HepG2 (cell line): ENCODE data around the gene STIMATE. TPM values are rescaled to one million over a fixed set of nuclear protein-coding genes. Genes with fewer than 3 reads are reported as not detected.

Source experiments
- ATAC-seq: fragments of 200-7000 bp; cut with Tn5 transposase; 3 replicates; pipeline ENCODE4 v1.9.1; 2020; ENCODE audit warnings: mild to moderate bottlenecking, moderate library complexity
- BruUV-seq: library from RNA; stranded (reverse); fragments of 400-500 nt; replicated peaks from 2 replicates; lab custom pipeline; 2021; lab: Mats Ljungman, UMichigan
- CTCF ChIA-PET: fragments of 300-600 bp; formaldehyde crosslinking; extraction: SDS; loops from one replicate; lab custom pipeline; 2021; ENCODE audit warnings: low total read pairs, inconsistent platforms, low intra/inter-chr PET ratio; lab: Yijun Ruan, JAX
- POLR2A ChIA-PET: fragments of 350-600 bp; sonication (Branson Sonifier 250); formaldehyde crosslinking; loops from one replicate; lab custom pipeline; 2020; ENCODE audit warnings: antibody characterized with exemption, inconsistent platforms; lab: Yijun Ruan, JAX
- DNase-seq: peaks from one replicate; pipeline ENCODE4 v3.0.0-alpha.2; 2015; ENCODE audit warnings: low spot score
- FAIRE-seq: peaks from 3 replicates; lab custom pipeline; 2011; peaks lifted over from hg19 to GRCh38; lab: Jason Lieb, UNC
- H2AFZ ChIP-seq: one replicate; pipeline ENCODE4 v1.6.1; 2011; ENCODE audit warnings: low read length, inconsistent platforms
- H3K27ac ChIP-seq: fragments of 300-600 bp; 3 replicates; pipeline ENCODE4 v1.8.0; 2011; ENCODE audit warnings: mixed run types, mild to moderate bottlenecking, mixed read lengths, low read length, inconsistent platforms; ENCODE audit not compliant: insufficient read depth; ENCODE audit errors: extremely low read length
- H3K27me3 ChIP-seq, 2 experiments: fragments of 200-600 bp in 1 of 2; 2 replicates in 1 of 2; 3 replicates in 1 of 2; pipeline versions ENCODE4 v1.6.0 to v1.8.0; 2011; ENCODE audit warnings: low read length in 2 of 2, mild to moderate bottlenecking in 2 of 2, moderate library complexity in 2 of 2, inconsistent platforms in 1 of 2; ENCODE audit not compliant: insufficient read depth in 2 of 2, control insufficient read depth in 1 of 2
- H3K36me3 ChIP-seq, 2 experiments: fragments of 200-600 bp in 1 of 2; replicated peaks in 1 of 2; 2 replicates in 1 of 2; 3 replicates in 1 of 2; pipeline versions ENCODE4 v1.5.1 to v1.8.0; 2011; ENCODE audit warnings: low read length in 2 of 2, inconsistent platforms in 1 of 2; ENCODE audit not compliant: insufficient read depth in 2 of 2, control insufficient read depth in 1 of 2
- H3K4me1 ChIP-seq: 2 replicates; pipeline ENCODE4 v1.5.1; 2012; ENCODE audit warnings: low read length, inconsistent platforms; ENCODE audit not compliant: insufficient read depth
- H3K4me2 ChIP-seq: 2 replicates; pipeline ENCODE4 v1.6.0; 2011; ENCODE audit warnings: low read depth, low read length, inconsistent platforms
- H3K4me3 ChIP-seq, 3 experiments: fragments of 200-600 bp in 1 of 3; sonication (generic), shearing (Covaris generic) in 1 of 3; replicated peaks in 1 of 3; 2 replicates each; pipeline ENCODE4 v1.5.1; 2011 to 2016; ENCODE audit warnings: low read length in 3 of 3, inconsistent platforms in 2 of 3, low read depth in 2 of 3, mild to moderate bottlenecking in 2 of 3, control low read depth in 1 of 3, mixed read lengths in 1 of 3; ENCODE audit not compliant: insufficient read depth in 1 of 3
- H3K79me2 ChIP-seq: one replicate; pipeline ENCODE4 v1.6.1; 2011; ENCODE audit warnings: low read length, inconsistent platforms; ENCODE audit not compliant: insufficient read depth
- H3K9ac ChIP-seq: 2 replicates; pipeline ENCODE4 v1.6.0; 2011; ENCODE audit warnings: mild to moderate bottlenecking, low read depth, low read length, inconsistent platforms; ENCODE audit not compliant: insufficient read depth
- H3K9me3 ChIP-seq: 2 replicates; pipeline ENCODE4 v1.5.1; 2012; ENCODE audit warnings: mild to moderate bottlenecking, low read length
- H4K20me1 ChIP-seq: 2 replicates; pipeline ENCODE4 v1.6.0; 2011; ENCODE audit warnings: inconsistent platforms, mild to moderate bottlenecking, low read length, moderate library complexity; ENCODE audit not compliant: insufficient read depth
- GZF1 ChIP-seq: sonication (generic); formaldehyde crosslinking; IDR thresholded peaks from 2 replicates; pipeline ENCODE4 v1.5.1; 2020; ENCODE audit warnings: mild to moderate bottlenecking, missing genetic modification reagents
- HIVEP1 ChIP-seq: sonication (generic); formaldehyde crosslinking; IDR thresholded peaks from 2 replicates; pipeline ENCODE4 v1.4.0; 2020; ENCODE audit warnings: mild to moderate bottlenecking, missing genetic modification reagents
- KLF15 ChIP-seq: sonication (generic); formaldehyde crosslinking; IDR thresholded peaks from 2 replicates; pipeline ENCODE4 v1.8.1; 2023; ENCODE audit warnings: borderline replicate concordance, mild to moderate bottlenecking, inconsistent platforms, missing genetic modification reagents, mixed read lengths
- MBNL3 ChIP-seq: fragments of 250-450 bp; sonication (Bioruptor Pico); conservative IDR thresholded peaks from 2 replicates; pipeline ENCODE4 v1.8.0; 2022; ENCODE audit warnings: mild to moderate bottlenecking, inconsistent platforms
- NAIF1 ChIP-seq: sonication (generic); formaldehyde crosslinking; IDR thresholded peaks from 2 replicates; pipeline ENCODE4 v1.5.0; 2020; ENCODE audit warnings: mild to moderate bottlenecking, missing genetic modification reagents, borderline replicate concordance
- RFX1 ChIP-seq: fragments of 450-650 bp; IDR thresholded peaks from 2 replicates; pipeline ENCODE4 v1.6.1; 2017
- SIN3A ChIP-seq: IDR thresholded peaks from 2 replicates; pipeline ENCODE4 v1.6.1; 2011; ENCODE audit warnings: low read depth, mild to moderate bottlenecking, control low read depth, low read length, borderline replicate concordance
- SP1 ChIP-seq, 2 experiments: fragments of 450-650 bp in 1 of 2; sonication (generic) in 1 of 2; formaldehyde crosslinking in 1 of 2; IDR thresholded peaks; 2 replicates each; pipeline versions ENCODE4 v1.4.0 to v1.6.1; 2016 to 2020; ENCODE audit warnings: missing genetic modification reagents in 1 of 2
- ZEB1 ChIP-seq: IDR thresholded peaks from 2 replicates; pipeline ENCODE4 v1.6.1; 2012; ENCODE audit warnings: mild to moderate bottlenecking, low read depth, inconsistent platforms; ENCODE audit not compliant: insufficient replicate concordance
- ZNF280B ChIP-seq: sonication (generic); formaldehyde crosslinking; IDR thresholded peaks from 2 replicates; pipeline ENCODE4 v1.5.0; 2020; ENCODE audit warnings: missing genetic modification reagents, mild to moderate bottlenecking, borderline replicate concordance
- ZNF772 ChIP-seq: sonication (generic); formaldehyde crosslinking; IDR thresholded peaks from 2 replicates; pipeline ENCODE4 v1.5.0; 2020; ENCODE audit warnings: mild to moderate bottlenecking, missing genetic modification reagents
- ZSCAN12 ChIP-seq: sonication (generic); formaldehyde crosslinking; IDR thresholded peaks from 2 replicates; pipeline ENCODE4 v1.9.0; 2021; ENCODE audit warnings: mild to moderate bottlenecking, missing genetic modification reagents
- WGBS: methylation state at CpG from one replicate; pipeline ENCODE4 v1.1.6; 2017; ENCODE audit warnings: low lambda C conversion rate; 5-methylcytosine and 5-hydroxymethylcytosine counted together
- in situ Hi-C: cut with HindIII; loops from 2 replicates; pipeline ENCODE4 v1.10.0; 2017; ENCODE audit warnings: low pct_unique_long_range_greater_than_20kb; ENCODE audit not compliant: extremely low pct_ligation_motif_present
- intact Hi-C: fragments of 100-400 bp; cut with micrococcal nuclease; formaldehyde crosslinking; loops from one replicate; pipeline ENCODE4 v1.10.0; 2022; ENCODE audit not compliant: unreplicated experiment
- polyA plus RNA-seq, 8 experiments: library from polyadenylated mRNA; depleted of rRNA in 3 of 8; stranded (reverse) in 7 of 8; unstranded in 1 of 8; fragments of >200 nt; fragmentation: Illumina TruSeq in 4 of 8; extraction: Trizol in 4 of 8; gene quantifications; 2 replicates each; pipeline versions ENCODE4 v1.2.1 to v1.2.3, GENCODE V29; 2011 to 2016; ENCODE audit warnings: low read depth in 4 of 8, missing spikeins in 1 of 8, mixed read lengths in 1 of 8; ENCODE audit not compliant: insufficient read depth in 1 of 8
- total RNA-seq, 5 experiments: library from RNA; depleted of rRNA; stranded (reverse); fragments of >200 nt; fragmentation: Illumina TruSeq; extraction: Trizol; gene quantifications; 2 replicates each; pipeline ENCODE4 v1.2.3, GENCODE V29; 2016; ENCODE audit warnings: low read depth in 1 of 5
- TF ChIP-seq, protein P1 (sequence below): sonication (generic); formaldehyde crosslinking; IDR thresholded peaks from 2 replicates; pipeline ENCODE4 v1.8.0; 2022; ENCODE audit warnings: mild to moderate bottlenecking, missing genetic modification reagents, moderate library complexity

Gene STIMATE
- total and polyA plus RNA-seq, 2 of the 13 experiments (the other 11 are each of a cell fraction or from before 2014, with no cell fraction given): 5.7 to 11.7 TPM

- peaks cover 48% of the 10 kb centered on the region for H3K4me1 ChIP-seq
- no peaks in the 10 kb centered on the region for H3K9me3 ChIP-seq
- in situ Hi-C loops: no loop called here
- peak overlapping the region; percentile 68 for H3K27ac ChIP-seq
- ATAC-seq: no peak
- 93% methylated on average over 5 of the region's 5 CpGs for WGBS
- no TSS peak for BruUV-seq
- FAIRE-seq: no peak
- TF ChIP-seq NAIF1 (CRISPR knock-in tag) (no peak), ZNF772 (no peak), RFX1 (no peak), MBNL3 (CRISPR knock-in tag) (no peak), ZEB1 (no peak), ZSCAN12 (CRISPR knock-in tag) (no peak), KLF15 (CRISPR knock-in tag) (no peak), HIVEP1 (CRISPR knock-in tag) (no peak), SIN3A (no peak), ZNF280B (CRISPR knock-in tag) (no peak), GZF1 (CRISPR knock-in tag) (no peak), SP1 (IDR thresholded peaks at IDR 0.05) (no peak), SP1 (CRISPR knock-in tag; IDR thresholded peaks at IDR 0.05) (no peak)
- TF ChIP-seq, protein P1, sequence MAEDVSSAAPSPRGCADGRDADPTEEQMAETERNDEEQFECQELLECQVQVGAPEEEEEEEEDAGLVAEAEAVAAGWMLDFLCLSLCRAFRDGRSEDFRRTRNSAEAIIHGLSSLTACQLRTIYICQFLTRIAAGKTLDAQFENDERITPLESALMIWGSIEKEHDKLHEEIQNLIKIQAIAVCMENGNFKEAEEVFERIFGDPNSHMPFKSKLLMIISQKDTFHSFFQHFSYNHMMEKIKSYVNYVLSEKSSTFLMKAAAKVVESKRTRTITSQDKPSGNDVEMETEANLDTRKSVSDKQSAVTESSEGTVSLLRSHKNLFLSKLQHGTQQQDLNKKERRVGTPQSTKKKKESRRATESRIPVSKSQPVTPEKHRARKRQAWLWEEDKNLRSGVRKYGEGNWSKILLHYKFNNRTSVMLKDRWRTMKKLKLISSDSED (CRISPR knock-in tag): no peak
- H3K27me3 ChIP-seq: no peaks in the 10 kb centered on the region
- intact Hi-C loops: loop anchor here (5.0 kb wide), 1 partner anchor 38 kb away; no protein-coding TSS in a partner anchor
- ChIA-PET POLR2A (no interaction called here), CTCF (no interaction called here)
- H3K4me3 ChIP-seq: no peak overlapping the region
- no peaks in the 10 kb centered on the region for H4K20me1 ChIP-seq
- peaks cover 10% of the 10 kb centered on the region for H3K79me2 ChIP-seq
- H3K9ac ChIP-seq: no peak overlapping the region
- no peak overlapping the region for H2AFZ ChIP-seq
- DNase-seq: no peak
- no peaks in the 10 kb centered on the region; a peak in 1 of 5 replicates for H3K36me3 ChIP-seq
- H3K4me2 ChIP-seq: no peak overlapping the region
Observed at GRCh38 chr3:52890735-52891134, 6.6 kb downstream of the STIMATE start.
